ENCODE results near the gene CADM1.
A peak's percentile ranks its signal among the peaks of the same experiment; 100 is the strongest.

CADM1 gene

DNA sequence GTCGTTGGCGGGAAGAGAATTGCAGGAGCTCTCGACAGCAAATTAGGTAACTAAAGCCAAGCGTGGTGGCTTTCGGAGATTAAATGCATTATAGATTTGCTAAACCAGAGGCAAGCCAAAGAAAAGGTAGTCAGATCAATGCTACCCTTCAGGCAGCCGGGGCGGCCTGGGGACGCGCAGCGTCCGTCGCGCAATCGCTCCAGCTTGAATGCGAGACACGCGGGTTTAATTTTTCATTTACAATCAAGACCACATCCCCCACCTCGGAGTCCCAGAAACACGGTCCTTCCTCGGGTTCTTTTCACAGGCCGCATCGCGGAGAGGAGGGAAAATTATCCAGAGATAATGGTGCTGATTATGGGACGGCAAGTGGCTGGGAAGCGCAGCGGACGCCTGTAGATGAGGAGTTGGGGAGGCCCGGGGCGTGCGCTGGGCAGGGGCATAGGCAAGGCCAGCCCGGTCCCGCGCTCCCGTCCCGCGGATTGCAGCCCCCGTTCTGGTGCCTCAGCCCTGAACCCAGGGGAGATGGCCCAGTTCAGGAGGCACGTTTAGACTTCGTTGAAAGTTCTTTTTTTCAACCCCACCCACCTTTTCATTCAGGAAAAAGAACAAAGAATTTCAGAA, 350.4 kb downstream of the CADM1 start:
- peaks cover 6% of the 10 kb centered on the region for H3K4me1 Mint-ChIP-seq
- peak overlapping the region in 1 of 2 donors; percentile 95 for H3K27ac Mint-ChIP-seq

DNA sequence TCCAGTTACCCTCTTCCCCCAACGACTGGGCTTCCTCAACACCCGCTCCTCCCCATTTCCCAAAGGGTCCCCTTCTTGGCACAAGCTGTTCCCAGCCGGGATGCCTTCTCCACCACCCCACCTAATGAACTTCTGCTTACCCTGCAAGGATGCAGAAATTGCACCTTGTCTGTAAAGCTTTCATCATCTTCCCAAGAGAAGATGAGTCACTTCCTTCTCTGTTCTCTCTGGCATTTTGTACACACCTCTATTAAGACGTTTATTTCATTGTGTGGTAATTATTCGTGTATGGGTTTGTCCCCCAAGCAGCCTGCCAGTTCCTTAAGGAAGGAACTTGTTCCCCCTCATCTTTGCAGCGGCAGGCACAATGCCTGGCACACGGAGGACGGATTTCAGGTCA, 351.1 kb downstream of the CADM1 start:
- peaks cover 6% of the 10 kb centered on the region for H3K4me1 Mint-ChIP-seq
- peaks cover 7 to 20% of the 10 kb centered on the region in 2 donors for H3K9me3 Mint-ChIP-seq
- peak overlapping the region; percentile 95 to 98 for H3K27ac Mint-ChIP-seq
- ATAC-seq (peak; percentile 40), DNase-seq (no peak)
- H3K4me3 Mint-ChIP-seq, result peak overlapping the region; percentile 35 to 38
- H3K27me3 Mint-ChIP-seq, result no peaks in the 10 kb centered on the region

More for the DNA sequence above, 350.4 kb downstream of the CADM1 start:
- no peak for ATAC-seq
- Mint-ChIP-seq H3K9me3 (peaks cover 7 to 16% of the 10 kb centered on the region in 2 donors), H3K27me3 (no peaks in the 10 kb centered on the region), H3K4me3 (no peak overlapping the region)
- no peak for DNase-seq

DNA sequence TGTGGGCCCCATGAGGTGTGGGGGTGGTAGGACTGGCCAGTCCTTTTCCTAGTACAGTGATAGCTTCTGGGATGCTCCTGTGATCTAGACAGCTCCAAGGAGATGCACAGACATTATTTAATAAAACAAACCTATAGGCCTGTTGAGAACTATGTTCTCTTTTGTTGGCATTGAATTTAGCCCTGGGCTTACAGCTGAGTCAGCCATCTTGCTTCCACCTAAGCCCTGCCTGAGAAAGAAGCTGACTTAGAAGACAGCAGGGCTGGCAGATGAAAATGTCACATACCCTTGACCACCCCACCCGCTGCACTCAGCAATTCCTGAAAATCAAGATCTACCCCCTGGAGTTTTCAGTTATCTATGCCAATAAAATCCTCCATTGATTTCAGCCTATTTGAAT, 353.2 kb downstream of the CADM1 start:
- H3K4me3 Mint-ChIP-seq, result no peak overlapping the region
- H3K9me3 Mint-ChIP-seq, result peaks cover 16 to 36% of the 10 kb centered on the region in 2 donors
- ATAC-seq (no peak), DNase-seq (no peak)
- H3K27me3 Mint-ChIP-seq, result peaks cover 10% of the 10 kb centered on the region
- peaks cover 6% of the 10 kb centered on the region for H3K4me1 Mint-ChIP-seq
- H3K27ac Mint-ChIP-seq, result no peak overlapping the region

DNA sequence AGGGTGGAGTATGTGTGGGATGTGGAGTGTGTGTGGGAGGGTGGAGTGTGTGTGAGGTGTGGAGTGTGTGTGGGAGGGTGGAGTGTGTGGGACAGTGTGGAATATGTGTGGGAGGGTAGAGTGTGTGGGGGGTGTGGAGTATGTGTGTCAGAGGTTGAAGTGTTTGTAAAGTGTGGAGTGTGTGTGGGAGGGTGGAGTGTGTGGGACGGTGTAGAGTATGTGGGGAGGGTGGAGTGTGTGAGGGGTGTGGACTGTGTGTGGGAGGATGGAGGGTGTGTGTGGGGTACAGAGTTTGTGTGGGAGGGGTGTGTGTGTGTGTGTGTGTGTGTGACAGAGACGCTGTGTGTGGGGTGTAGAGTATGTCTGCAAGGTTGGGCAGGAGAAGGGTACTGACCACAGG, 355.5 kb downstream of the CADM1 start:
- peaks cover 15% of the 10 kb centered on the region for H3K27me3 Mint-ChIP-seq
- peaks cover 16 to 36% of the 10 kb centered on the region in 2 donors for H3K9me3 Mint-ChIP-seq
- peaks cover 6% of the 10 kb centered on the region for H3K4me1 Mint-ChIP-seq
- H3K4me3 Mint-ChIP-seq, result no peak overlapping the region
- no peak overlapping the region for H3K27ac Mint-ChIP-seq
- ATAC-seq (peak; percentile 24), DNase-seq (no peak)

DNA sequence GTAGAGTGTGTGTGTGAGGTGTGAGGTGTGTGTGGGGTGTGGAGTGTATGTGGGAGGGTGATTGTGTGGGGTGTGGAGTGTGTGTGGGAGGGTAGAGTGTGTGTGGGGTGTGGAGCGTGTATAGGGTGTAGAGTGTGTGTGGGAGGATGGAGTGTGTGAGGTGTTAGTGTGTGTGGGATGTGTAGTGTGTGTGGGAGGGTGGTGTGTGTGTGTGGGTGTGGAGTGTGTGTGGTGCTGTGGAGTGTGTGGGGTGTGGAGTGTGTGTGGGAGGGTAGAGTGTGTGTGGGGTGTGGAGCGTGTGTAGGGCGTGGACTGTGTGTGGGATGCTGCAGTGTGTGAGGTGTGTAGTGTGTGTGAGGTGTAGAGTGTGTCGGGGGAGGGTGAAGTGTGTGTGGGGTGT, 356.1 kb downstream of the CADM1 start:
- Mint-ChIP-seq H3K27me3 (peaks cover 15% of the 10 kb centered on the region), H3K9me3 (peaks cover 12 to 31% of the 10 kb centered on the region in 2 donors), H3K4me3 (no peak overlapping the region), H3K4me1 (peaks cover 4% of the 10 kb centered on the region), H3K27ac (no peak overlapping the region)
- ATAC-seq (peak; percentile 24), DNase-seq (no peak)

DNA sequence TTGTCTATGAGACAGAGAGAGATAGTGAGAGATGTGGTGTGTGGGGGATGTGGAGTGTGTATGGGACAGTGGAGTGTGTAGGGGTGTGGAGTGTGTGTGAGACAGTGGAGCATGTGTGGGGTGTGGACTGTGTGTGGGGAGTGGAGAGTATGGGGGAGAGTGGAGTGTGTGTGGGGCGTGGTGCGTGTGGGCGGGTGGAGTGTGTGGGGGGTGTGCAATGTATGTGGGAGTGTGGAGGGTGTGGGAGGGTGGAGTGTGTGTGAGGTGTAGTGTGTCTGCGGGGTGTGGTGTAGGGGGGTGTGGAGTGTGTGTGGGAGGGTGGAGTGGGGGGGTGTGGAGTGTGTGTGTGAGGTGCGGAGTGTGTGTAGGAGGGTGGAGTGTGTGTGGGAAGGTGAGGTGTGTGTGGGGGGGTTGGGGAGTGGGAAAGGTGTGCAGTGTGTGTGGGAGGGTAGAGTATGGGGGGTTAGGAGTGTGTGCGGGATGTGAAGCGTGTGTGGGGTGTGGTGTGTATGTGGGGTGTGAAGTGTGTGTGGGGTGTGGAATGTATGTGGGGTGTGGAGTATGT, 356.9 kb downstream of the CADM1 start:
- Mint-ChIP-seq H3K4me1 (no peaks in the 10 kb centered on the region), H3K4me3 (no peak overlapping the region), H3K27ac (no peak overlapping the region), H3K9me3 (peaks cover 9 to 26% of the 10 kb centered on the region in 2 donors), H3K27me3 (peaks cover 15% of the 10 kb centered on the region)
- DNase-seq (no peak), ATAC-seq (peak; percentile 57)

DNA sequence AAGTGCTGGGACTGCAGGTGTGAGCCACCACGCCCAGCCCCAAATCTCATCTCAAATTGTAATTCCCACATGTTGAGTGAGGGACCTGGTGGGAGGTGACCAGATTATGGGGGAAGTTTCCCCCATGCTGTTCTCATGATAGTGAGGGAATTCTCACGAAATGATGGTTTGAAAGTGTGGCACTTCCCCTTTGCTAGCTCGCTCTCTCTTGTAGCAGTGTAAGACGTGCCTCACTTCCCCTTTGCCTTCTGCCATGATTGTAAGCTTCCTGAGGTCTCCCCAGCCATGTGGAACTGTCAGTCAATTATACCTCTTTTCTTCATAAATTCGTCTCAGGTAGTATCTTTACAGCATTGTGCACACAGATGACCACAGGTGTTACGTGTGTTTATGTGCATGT, 357.8 kb downstream of the CADM1 start:
- no peak overlapping the region for H3K4me3 Mint-ChIP-seq
- peak overlapping the region in 1 of 2 donors; percentile 47 for H3K27ac Mint-ChIP-seq
- peaks cover 9 to 26% of the 10 kb centered on the region in 2 donors for H3K9me3 Mint-ChIP-seq
- ATAC-seq (no peak), DNase-seq (no peak)
- peaks cover 19% of the 10 kb centered on the region for H3K27me3 Mint-ChIP-seq
- H3K4me1 Mint-ChIP-seq, result no peaks in the 10 kb centered on the region

DNA sequence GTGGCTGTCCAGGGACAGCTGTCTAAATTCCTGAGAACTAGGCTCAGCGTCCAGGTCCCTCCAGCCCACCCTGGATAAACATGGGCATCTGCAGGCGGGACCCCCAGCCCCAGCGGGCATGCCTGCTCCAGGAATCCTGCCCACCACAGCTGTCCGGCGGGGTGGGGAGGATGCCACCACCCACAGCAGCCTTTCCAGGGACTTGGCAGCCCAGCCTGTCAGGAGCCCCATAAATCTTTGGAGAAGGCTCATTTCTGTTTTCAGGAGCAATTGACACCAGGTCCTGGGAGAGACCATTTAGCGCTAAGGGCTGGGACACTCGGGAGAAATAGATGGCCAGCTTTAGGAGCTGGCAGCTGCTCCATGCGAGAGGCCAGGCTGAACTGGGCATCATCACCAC, 358.9 kb downstream of the CADM1 start:
- no peak overlapping the region for H3K27ac Mint-ChIP-seq
- H3K4me3 Mint-ChIP-seq, result no peak overlapping the region
- H3K27me3 Mint-ChIP-seq, result peaks cover 26% of the 10 kb centered on the region
- no peaks in the 10 kb centered on the region for H3K4me1 Mint-ChIP-seq
- ATAC-seq, result no peak
- peaks cover 9 to 26% of the 10 kb centered on the region in 2 donors for H3K9me3 Mint-ChIP-seq
- no peak for DNase-seq

DNA sequence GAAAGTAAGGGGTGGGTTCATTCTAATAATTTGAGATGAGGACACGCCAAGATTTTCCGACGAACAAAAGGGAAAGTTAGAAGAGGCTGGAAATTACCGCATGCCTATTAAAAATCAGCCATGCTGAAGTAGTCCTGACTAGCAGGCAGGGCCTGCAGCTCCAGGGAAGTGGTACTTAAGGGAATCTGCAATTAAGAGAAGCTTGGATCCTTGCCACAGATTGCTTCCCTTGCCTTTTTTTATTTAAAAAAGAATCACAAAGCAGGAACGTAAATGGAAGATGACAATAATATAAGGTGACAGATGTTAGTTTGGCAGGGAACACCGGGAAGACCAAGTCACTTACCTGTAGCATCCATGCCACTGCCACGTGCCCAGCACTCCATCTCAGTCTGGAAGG, 359.3 kb downstream of the CADM1 start:
- no peak for DNase-seq
- peaks cover 26% of the 10 kb centered on the region for H3K27me3 Mint-ChIP-seq
- no peak overlapping the region for H3K4me3 Mint-ChIP-seq

DNA sequence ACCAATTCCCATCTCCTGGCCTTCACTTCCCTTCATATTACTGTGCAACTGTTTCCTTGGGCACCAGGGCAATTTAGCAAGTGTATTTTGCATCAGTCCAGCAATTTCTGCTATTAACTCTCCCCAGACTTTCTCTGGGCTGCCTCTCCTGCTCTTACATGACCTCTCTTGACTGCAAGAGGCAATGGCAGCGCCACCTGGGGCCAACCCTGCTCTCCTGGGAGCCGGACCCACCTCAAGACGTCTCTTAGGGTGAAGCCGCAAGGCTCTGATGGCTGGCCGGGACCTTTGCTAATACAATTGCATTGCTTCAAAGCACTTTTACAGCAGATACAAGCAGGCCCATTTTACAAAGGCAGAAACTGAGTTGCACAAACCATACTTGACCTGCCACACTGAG, 360.2 kb downstream of the CADM1 start:
- H3K9me3 Mint-ChIP-seq, result peaks cover 9 to 21% of the 10 kb centered on the region in 2 donors
- DNase-seq (no peak), ATAC-seq (no peak)
- peaks cover 33% of the 10 kb centered on the region for H3K27me3 Mint-ChIP-seq
- no peak overlapping the region for H3K4me3 Mint-ChIP-seq
- H3K4me1 Mint-ChIP-seq, result no peaks in the 10 kb centered on the region
- H3K27ac Mint-ChIP-seq, result no peak overlapping the region

More for the DNA sequence above, 359.3 kb downstream of the CADM1 start:
- H3K27ac Mint-ChIP-seq, result no peak overlapping the region
- no peaks in the 10 kb centered on the region for H3K4me1 Mint-ChIP-seq
- no peak for ATAC-seq
- peaks cover 9 to 26% of the 10 kb centered on the region in 2 donors for H3K9me3 Mint-ChIP-seq

DNA sequence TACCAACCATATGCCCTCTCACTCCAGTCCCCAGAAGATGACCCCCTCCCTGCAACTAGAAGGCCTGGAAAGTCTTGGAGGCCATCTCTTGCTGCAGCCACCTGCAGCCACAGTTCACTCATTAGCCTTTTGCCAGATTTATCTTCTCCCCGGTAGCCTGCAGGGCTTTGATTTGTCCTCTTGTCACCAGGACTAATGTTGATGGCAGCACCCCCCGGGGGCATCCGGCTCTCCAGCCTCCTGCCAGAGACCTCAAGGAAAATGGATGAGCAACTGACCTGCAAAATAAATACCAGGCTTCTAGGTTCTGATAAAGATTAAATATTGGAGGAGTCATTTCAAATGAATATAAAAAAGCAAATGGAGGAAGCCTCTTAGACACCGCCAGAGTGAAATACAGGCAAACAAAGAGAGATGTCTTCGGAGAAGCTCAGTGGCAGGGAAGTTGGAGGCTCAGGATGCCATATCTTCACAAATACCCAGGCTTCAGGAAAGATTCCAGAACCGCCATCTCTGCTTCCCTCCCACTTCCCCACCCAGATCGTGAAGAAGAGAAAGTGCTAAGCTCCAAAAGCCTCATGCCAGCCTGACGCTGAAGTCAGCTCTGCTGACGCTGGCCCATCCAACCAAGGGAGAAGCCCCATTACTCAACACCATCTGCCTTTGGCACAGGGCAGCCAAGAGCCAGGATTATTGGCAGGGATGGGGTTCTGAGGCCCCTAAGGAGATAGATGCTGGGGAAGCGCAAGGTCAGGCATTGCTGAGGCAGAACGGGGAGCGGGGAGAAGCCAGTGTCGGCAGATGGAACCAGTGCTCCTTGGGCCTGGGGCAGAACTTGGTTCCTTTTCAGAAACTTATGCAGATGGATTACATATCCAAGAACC, 362.7 kb downstream of the CADM1 start:
- DNase-seq, result no peak
- ATAC-seq, result no peak
- Mint-ChIP-seq H3K4me1 (no peaks in the 10 kb centered on the region), H3K4me3 (no peak overlapping the region), H3K9me3 (peaks cover under 1 to 1% of the 10 kb centered on the region in 2 donors), H3K27ac (no peak overlapping the region), H3K27me3 (peaks cover 27% of the 10 kb centered on the region)

DNA sequence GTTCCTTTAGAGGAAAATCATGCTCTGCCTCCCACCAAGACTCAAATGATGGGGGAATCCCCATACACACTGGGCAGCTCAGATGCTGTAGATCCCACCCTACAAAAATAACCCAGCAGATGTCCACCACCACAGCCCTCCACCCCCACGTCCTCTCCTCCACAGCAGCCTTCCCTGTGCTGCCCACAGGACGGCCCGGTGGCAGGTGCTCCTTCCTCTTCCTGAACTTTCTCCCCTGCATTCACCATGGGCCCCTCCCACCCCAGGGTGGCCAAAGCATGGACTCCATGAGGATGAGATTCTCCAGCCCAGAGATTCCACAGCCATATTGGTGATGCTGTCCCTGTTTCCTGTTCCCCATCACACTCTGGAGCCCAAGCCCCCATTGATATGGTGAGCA, 368.3 kb downstream of the CADM1 start:
- H3K4me3 Mint-ChIP-seq, result no peak overlapping the region
- DNase-seq (no peak), ATAC-seq (no peak)
- no peaks in the 10 kb centered on the region for H3K4me1 Mint-ChIP-seq
- no peak overlapping the region for H3K27ac Mint-ChIP-seq
- H3K27me3 Mint-ChIP-seq, result peaks cover 17% of the 10 kb centered on the region
- H3K9me3 Mint-ChIP-seq, result no peaks in the 10 kb centered on the region

DNA sequence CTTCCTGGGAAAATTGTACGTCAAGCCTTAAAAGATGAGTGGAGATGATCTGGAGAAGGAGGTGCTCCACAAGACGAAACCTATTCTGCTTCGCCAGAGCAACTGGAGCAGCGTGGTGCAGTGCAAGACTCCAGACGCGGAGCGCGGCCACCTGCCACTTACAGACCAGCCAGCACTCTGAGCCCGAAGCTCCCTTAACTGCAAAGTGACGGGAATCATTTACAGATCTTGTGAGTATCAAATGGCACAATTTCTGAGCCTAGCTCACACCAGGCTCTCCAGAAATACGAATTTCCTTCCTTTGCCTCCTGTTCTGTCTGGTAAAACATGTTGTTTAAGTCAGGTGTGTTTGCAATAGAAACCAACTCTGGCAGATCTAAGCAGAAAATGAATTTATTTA, 369.3 kb downstream of the CADM1 start:
- DNase-seq, result no peak
- Mint-ChIP-seq H3K4me1 (no peaks in the 10 kb centered on the region), H3K9me3 (no peaks in the 10 kb centered on the region), H3K4me3 (no peak overlapping the region), H3K27ac (peak overlapping the region in 1 of 2 donors; percentile 28), H3K27me3 (peaks cover 14% of the 10 kb centered on the region)
- ATAC-seq, result no peak

DNA sequence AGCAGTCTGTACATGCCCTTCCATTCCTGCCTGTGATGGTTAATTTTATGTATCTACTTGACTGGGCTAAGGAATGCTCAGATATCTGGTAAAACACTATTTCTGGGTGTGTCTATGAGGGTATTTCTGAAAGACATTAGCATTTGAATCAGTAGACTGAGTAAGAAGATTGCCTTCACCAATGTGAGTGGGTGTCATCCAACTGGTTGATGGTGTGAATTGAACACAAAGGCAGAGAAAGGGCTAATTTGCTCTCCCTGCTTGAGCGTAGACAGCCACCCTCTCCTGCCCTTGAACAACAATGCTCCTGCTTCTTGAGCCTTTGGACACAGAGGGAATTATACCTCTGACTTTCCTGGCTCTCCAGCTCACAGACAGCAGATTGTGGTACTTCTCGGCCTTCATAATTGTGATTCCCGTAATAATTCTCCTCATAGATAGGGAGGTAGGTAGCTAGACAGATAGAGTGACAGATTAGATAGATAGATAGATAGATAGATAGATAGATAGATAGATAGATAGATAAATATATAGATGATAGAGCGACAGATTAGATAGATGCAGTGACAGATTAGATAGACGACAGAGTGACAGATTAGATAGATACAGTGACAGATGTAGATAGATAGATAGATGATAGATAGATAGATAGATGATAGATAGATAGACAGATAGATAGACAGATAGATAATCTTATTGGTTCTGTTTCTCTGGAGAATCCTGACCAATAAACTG, 370.6 kb downstream of the CADM1 start:
- H3K9me3 Mint-ChIP-seq, result no peaks in the 10 kb centered on the region
- H3K4me1 Mint-ChIP-seq, result no peaks in the 10 kb centered on the region
- H3K4me3 Mint-ChIP-seq, result no peak overlapping the region
- no peak overlapping the region for H3K27ac Mint-ChIP-seq
- peaks cover 19% of the 10 kb centered on the region for H3K27me3 Mint-ChIP-seq
- ATAC-seq (no peak), DNase-seq (no peak)

DNA sequence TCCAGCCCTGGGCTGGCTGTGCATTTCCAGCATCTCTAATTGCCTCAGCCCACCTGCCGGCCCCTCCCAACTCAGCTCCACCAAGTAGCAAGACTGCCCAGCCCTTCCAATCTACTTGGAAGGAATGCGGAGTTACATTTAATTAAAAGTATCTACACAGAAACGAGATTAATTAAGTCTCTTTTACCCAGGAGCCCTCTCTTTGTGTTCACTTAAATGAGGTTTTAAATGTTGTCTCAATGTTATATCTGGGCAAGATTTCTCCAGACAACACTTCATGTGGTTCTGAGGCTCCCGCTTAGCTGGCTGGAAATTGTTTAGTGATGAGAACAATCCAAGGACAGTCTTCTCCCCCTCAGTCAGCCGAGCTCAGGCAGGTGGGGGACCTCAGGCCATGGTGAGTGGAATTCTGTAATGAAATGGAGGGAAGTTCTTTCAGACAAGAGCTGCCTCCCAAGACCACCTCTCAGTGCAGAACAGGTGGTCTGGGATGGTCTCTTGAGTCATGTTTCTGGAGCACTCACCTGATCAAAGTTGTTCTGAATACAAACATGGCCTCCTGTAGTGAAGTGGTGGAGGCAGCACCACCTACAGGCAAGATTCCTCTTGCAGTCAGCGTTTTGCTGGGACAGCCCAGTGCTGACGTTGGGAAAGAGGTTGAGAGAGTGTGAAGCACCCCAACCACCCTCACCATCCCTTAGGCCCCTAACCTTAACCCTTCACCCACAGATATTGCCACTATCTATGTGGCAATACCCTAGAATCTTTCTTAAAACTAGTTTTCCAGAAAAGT, 371.6 kb downstream of the CADM1 start:
- DNase-seq, result no peak
- no peak for ATAC-seq
- no peaks in the 10 kb centered on the region for H3K4me1 Mint-ChIP-seq
- no peak overlapping the region for H3K4me3 Mint-ChIP-seq
- H3K27ac Mint-ChIP-seq, result no peak overlapping the region
- H3K27me3 Mint-ChIP-seq, result peaks cover 22% of the 10 kb centered on the region
- H3K9me3 Mint-ChIP-seq, result no peaks in the 10 kb centered on the region

Measured in stimulated activated naive CD8-positive, alpha-beta T cell treated with anti-CD3 and anti-CD28 coated beads, Interleukin-15, amount 100 ng/mL, for 72 hours (primary cell).